ENCODE measurements around the gene C14orf119. TPM values are rescaled to one million over a fixed set of nuclear protein-coding genes. Genes with fewer than 3 reads are reported as not detected.

Gene C14orf119
- total RNA-seq, 1 experiment from 2014 or later: 39.6 TPM

- in situ Hi-C loops (cut with HindIII; ENCODE audit: low pct_unique_long_range_greater_than_20kb, low sequenced_read_pairs) (no loop called here), intact Hi-C loops (cut with micrococcal nuclease; ENCODE audit: unreplicated experiment) (no loop called here)
- Histone ChIP-seq H3K9me3 (ENCODE audit: control insufficient read depth, insufficient read depth, low read depth, low read length) (no peaks in the 10 kb centered on the region), H3K4me3 (ENCODE audit: low read depth in 2 of 2, low read length in 2 of 2) (peak overlapping the region; percentile 88 to 90), H3K36me3 (ENCODE audit: control insufficient read depth, insufficient read depth, low read length) (peaks cover 39% of the 10 kb centered on the region), H3K27me3 (ENCODE audit: control insufficient read depth, insufficient read depth, low read length) (no peaks in the 10 kb centered on the region), H3K4me1 (ENCODE audit: control insufficient read depth, insufficient read depth, low read length) (peaks cover 16% of the 10 kb centered on the region), H3K27ac (ENCODE audit: low read length) (peak overlapping the region; percentile 96)
- POLR2A ChIA-PET: no interaction called here
- TF ChIP-seq SIN3A (IDR thresholded peaks at IDR 0.05; ENCODE audit: borderline replicate concordance, insufficient read depth, low read depth, low read length) (no peak), POLR2AphosphoS5 (IDR thresholded peaks at IDR 0.05; ENCODE audit: low read depth, low read length) (no peak), TCF7L2 (IDR thresholded peaks at IDR 0.05; ENCODE audit: low read depth, low read length) (no peak), REST (IDR thresholded peaks at IDR 0.05; ENCODE audit: insufficient read depth in 1 of 2, low read depth in 2 of 2, low read length in 1 of 2) (no peak)
- TF ChIP-seq, protein P1, sequence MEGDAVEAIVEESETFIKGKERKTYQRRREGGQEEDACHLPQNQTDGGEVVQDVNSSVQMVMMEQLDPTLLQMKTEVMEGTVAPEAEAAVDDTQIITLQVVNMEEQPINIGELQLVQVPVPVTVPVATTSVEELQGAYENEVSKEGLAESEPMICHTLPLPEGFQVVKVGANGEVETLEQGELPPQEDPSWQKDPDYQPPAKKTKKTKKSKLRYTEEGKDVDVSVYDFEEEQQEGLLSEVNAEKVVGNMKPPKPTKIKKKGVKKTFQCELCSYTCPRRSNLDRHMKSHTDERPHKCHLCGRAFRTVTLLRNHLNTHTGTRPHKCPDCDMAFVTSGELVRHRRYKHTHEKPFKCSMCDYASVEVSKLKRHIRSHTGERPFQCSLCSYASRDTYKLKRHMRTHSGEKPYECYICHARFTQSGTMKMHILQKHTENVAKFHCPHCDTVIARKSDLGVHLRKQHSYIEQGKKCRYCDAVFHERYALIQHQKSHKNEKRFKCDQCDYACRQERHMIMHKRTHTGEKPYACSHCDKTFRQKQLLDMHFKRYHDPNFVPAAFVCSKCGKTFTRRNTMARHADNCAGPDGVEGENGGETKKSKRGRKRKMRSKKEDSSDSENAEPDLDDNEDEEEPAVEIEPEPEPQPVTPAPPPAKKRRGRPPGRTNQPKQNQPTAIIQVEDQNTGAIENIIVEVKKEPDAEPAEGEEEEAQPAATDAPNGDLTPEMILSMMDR (IDR thresholded peaks at IDR 0.05): no peak
- no TSS peak for BruUV-seq (replicated peaks)
- ATAC-seq (no peak), DNase-seq (ENCODE audit: low read depth, low spot score) (no peak)
- CTCF ChIA-PET: interaction anchor here (2.8 kb wide), 1 partner anchor 25 kb away, joined by 28 read pairs; no protein-coding TSS in a partner anchor
Observed at GRCh38 chr14:23093526-23093925, 1.8 kb upstream of the C14orf119 start.

DNA sequence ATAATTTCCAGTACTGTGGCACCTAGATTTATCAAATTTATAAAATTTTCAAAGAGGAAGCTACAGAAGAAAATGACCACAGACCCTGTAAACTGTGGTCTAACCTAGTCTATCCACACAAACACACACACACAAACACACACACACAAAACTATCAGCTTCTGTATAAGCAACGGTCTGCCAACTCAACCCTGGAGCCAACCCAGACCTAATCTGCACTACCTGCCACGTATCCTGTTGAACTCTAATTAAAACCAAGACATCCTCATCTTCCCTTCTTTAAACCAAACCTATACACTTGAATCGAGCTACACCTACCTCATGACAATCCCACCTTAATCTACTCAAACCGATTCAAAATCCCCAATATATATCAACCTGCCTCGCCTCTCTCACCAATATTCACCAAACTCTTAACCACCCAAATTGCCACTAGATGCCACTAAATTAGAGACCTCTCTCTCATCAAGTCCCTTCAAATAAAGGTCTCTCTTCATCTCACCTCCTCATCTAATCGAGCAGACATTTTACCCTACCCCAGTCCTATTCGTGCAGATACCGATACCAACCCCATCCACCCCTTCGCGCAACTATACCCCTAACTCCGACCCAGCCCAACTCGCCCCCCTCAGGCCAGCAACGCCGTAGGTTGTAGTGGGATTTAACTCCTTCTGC, 1.2 kb upstream of the C14orf119 start:
- CTCF ChIA-PET: interaction anchor here (0.6 to 2.8 kb wide), 6 partner anchors 17 to 385 kb away, joined by 4 to 28 read pairs (median 4); no protein-coding TSS in a partner anchor
- intact Hi-C loops (cut with micrococcal nuclease; ENCODE audit: unreplicated experiment) (no loop called here), in situ Hi-C loops (cut with HindIII; ENCODE audit: low pct_unique_long_range_greater_than_20kb, low sequenced_read_pairs) (no loop called here)
- no TSS peak for BruUV-seq (replicated peaks)
- POLR2A ChIA-PET: interaction anchor here (0.6 to 1.6 kb wide), 2 partner anchors 25 to 167 kb away, joined by 6 read pairs; no protein-coding TSS in a partner anchor
- H3K9me3 ChIP-seq (ENCODE audit: control insufficient read depth, insufficient read depth, low read depth, low read length): no peaks in the 10 kb centered on the region
- ATAC-seq (no peak), DNase-seq (ENCODE audit: low read depth, low spot score) (no peak)
- H3K4me3 ChIP-seq (ENCODE audit: low read depth in 2 of 2, low read length in 2 of 2): peak overlapping the region; percentile 88 to 90
- H3K4me1 ChIP-seq (ENCODE audit: control insufficient read depth, insufficient read depth, low read length): peaks cover 16% of the 10 kb centered on the region
- H3K27ac ChIP-seq (ENCODE audit: low read length): peak overlapping the region; percentile 96
- peaks cover 37% of the 10 kb centered on the region for H3K36me3 ChIP-seq (ENCODE audit: control insufficient read depth, insufficient read depth, low read length)
- TF ChIP-seq SIN3A (IDR thresholded peaks at IDR 0.05; ENCODE audit: borderline replicate concordance, insufficient read depth, low read depth, low read length): no peak
- no peak for TF ChIP-seq TCF7L2 (IDR thresholded peaks at IDR 0.05; ENCODE audit: low read depth, low read length)
- no peak for TF ChIP-seq POLR2AphosphoS5 (IDR thresholded peaks at IDR 0.05; ENCODE audit: low read depth, low read length)
- no peaks in the 10 kb centered on the region for H3K27me3 ChIP-seq (ENCODE audit: control insufficient read depth, insufficient read depth, low read length)

Data from Panc1 (cell line).